Skin epidermis (tissue), 12 donors: ENCODE results near the gene RNF44.

Source experiments
- H3K27ac ChIP-seq, 21 experiments: fragments of 200-600 bp; sonication (generic) in 11 of 21; one replicate each; pipeline ENCODE4 v1.5.0; 2020; ENCODE audit warnings: mild to moderate bottlenecking in 3 of 21, inconsistent platforms in 2 of 21, moderate library complexity in 2 of 21
- H3K4me3 ChIP-seq, 7 experiments: fragments of 200-600 bp; sonication (generic) in 2 of 7; one replicate each; pipeline ENCODE4 v1.5.0; 2020; ENCODE audit warnings: inconsistent platforms in 2 of 7, mild to moderate bottlenecking in 2 of 7, moderate library complexity in 1 of 7

Gene RNF44

DNA sequence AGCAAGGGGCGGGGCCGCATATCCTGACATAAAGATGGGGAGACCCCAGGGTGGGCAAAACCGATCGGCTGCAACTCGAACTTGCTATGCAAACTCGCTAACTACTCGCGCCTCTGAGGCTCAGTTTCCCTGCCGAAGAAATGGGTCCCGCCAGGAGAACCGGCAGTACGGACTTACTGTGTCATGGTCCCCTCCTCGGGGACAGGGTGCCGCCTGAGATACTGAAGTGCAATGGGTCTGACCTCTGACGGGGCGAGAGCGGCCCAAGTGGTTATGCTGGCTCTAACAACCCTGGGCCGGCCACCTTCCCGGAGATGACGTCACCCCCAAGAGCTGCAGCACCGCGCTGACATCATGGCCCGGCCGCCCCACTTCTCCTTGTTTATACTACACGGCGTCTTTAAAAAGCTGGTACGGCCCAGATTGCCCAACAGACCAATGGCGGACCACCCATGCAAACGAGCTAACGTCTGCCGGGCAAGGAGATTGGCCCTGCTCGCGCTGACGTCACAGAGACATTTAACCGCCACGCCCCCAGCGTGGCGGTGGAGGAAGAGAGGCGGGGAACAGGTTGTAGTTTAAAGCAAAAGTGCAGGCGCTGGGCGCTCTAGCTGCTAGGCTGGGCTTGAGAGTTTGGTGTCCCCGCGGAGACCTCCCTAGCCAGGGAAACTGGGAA is 490 bp upstream of the RNF44 start:
- peak overlapping the region; percentile 46 to 95 (median 87) for H3K4me3 ChIP-seq
- peak overlapping the region; percentile 88 to 100 (median 97) for H3K27ac ChIP-seq

DNA sequence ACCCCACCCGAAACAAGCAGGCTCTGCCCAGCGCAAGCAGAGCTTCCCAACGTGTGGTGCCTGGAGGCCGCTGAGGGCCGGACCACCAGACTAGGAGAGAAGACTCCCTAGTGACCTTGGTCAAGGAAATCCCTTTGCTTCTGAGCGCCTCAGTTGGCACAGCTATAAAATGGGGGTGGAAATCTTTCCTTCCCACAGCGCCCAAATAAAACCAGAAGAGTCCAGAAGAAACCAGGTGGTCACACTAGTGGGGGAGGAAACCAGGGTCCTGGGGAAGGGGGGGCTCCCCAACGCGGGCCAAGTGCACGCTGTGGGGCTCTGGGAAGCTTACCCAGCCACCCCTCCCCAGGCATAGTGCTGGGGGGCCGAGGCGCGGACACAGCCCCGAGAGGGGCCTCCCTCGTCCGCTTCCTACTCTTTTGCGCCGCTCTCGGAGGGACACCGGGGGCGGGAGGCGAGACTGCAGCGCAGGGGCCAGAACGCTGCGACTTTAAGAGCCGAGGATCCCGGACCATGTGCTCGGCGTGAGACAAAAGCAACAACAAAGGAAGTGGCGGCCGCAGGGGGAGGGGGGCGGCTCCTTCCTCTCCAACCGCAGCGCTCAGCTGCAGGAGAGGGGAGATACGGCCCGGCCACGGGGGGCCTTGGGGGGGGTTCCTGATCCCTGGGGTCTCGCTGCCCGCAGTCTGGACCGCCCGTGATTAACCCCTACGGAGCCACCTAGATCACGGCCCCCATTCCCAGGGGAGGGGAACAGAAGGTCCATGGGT is 885 bp downstream of the RNF44 start:
- H3K27ac ChIP-seq = peak overlapping the region; percentile 69 to 100 (median 97)

DNA sequence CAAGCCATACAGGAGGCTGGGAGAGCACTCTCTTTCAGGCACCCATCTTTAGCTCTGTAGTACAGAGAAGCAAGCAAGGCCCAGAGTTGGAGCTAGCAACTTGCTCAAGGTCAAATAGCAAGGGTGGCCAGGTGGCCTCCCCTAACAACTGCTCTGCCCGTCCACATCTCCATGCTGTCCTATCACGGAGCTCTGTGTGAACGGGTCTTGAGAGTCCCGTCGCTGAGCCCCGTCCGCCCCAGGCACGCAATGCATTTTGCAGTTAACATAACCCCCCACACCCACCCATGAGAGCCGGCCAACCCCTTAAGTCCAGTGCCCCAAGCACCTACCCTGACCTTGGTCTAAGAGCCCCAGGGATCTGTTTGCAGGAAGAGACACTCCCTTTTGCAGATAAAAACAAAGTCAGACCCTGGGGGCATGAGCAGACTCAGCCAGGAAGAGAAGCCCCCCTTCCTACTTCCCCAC is 1.5 kb downstream of the RNF44 start:
- Histone ChIP-seq H3K4me3 (peak overlapping the region; percentile 46 to 95 (median 87)), H3K27ac (peak overlapping the region; percentile 32 to 100 (median 97))

More for the DNA sequence above, 885 bp downstream of the RNF44 start:
- peak overlapping the region; percentile 46 to 95 (median 87) for H3K4me3 ChIP-seq

DNA sequence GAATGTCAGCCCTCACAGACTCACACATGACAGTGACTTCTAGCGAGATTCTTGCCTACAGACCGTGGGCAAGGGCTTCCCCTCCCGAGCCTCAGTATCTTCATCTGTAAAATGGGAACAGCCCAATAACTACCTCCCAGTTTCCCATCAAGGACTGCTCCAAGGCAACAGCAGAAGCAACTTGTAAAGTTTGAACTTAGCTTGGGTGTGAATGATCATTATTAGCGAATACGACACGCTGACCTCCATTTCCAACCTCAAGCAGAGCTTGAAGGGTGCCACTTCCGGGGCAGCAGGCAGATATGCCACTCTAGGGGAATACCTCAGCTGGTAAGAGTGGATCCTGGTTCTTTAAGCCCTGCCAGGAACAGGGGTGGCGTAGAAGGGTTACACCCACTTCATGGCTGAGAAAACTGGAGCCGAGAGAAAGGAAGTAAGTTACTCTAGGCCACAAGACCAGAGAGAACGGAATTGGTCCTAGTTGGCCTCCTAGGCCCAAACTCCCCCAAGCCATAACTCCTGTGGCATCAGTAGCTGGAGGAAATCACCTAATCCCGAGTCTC is 2.0 kb downstream of the RNF44 start:
- peak overlapping the region; percentile 32 to 100 (median 97) for H3K27ac ChIP-seq
- H3K4me3 ChIP-seq = peak overlapping the region; percentile 46 to 95 (median 87)

DNA sequence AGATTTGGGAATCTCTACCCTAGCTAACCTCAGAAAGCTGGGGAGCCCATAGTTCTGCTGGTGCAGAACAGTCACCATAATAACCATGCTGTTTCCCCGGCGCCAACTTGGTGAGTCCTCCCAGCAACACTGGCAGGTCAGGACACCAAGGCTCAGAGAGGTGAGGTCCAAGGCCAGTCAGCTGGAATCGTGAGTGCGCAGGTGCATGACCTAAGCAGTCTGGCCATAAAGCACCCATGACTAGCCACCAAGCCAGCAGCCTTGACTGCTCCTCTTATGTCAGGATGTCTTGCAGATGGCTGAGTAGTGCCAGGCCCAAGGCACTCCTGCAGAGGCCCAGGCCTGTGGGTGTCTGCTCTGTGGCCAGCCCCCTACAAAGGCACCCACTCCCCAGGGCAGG is 2.6 kb downstream of the RNF44 start:
- H3K27ac ChIP-seq = peak overlapping the region; percentile 10 to 100 (median 97)
- peak overlapping the region in 5 of 7 experiments; percentile 78 to 95 (median 87) for H3K4me3 ChIP-seq

DNA sequence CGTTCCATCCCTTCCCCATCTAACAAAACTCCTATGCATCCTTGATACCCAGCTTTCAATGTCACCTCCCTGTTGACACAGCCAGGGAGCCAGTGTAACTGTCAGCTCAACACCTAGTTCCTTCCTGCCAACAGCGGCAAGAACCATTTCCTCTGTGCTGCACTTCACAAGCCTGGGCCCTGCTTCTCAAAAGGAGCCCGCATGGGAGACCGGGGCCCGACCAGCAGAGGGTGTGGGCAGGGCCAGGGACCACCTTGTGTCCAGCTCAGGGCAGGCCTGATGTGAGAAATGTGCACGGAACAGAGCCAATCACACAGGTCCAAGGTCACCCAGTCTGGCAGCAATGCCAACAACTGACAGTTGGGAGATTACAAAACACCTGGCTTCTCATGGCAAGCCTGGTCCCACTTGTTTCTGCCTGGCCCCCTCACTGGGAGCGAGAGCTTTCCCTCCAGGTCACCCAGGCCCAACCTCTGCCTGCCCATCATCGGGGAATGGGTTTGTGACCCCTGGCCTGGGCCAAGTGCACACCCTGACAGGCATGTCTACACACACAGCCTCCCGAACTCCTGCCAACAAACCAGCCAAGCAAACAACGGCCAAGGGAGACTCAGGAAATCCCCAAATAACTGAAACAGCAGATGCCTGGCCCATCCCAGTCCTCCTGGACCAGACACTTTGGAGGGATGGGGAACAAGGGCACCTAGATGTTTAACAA is 3.1 kb downstream of the RNF44 start:
- peak overlapping the region in 20 of 21 experiments; percentile 47 to 100 (median 97) for H3K27ac ChIP-seq
- peak overlapping the region in 4 of 7 experiments; percentile 1 to 95 (median 48) for H3K4me3 ChIP-seq

GRCh38 chr5:176533390-176533789 is 3.8 kb downstream of the RNF44 start:
- peak overlapping the region in 4 of 7 experiments; percentile 5 to 95 (median 12) for H3K4me3 ChIP-seq
- H3K27ac ChIP-seq = peak overlapping the region in 20 of 21 experiments; percentile 8 to 100 (median 97)

- H3K27ac ChIP-seq = peak overlapping the region in 19 of 21 experiments; percentile 47 to 100 (median 97)
- H3K4me3 ChIP-seq = no peak overlapping the region
Observed at GRCh38 chr5:176532795-176533194, 4.4 kb downstream of the RNF44 start.

GRCh38 chr5:176531902-176532493 is 5.2 kb downstream of the RNF44 start:
- Histone ChIP-seq H3K4me3 (no peak overlapping the region), H3K27ac (peak overlapping the region in 11 of 21 experiments; percentile 10 to 95 (median 67))

DNA sequence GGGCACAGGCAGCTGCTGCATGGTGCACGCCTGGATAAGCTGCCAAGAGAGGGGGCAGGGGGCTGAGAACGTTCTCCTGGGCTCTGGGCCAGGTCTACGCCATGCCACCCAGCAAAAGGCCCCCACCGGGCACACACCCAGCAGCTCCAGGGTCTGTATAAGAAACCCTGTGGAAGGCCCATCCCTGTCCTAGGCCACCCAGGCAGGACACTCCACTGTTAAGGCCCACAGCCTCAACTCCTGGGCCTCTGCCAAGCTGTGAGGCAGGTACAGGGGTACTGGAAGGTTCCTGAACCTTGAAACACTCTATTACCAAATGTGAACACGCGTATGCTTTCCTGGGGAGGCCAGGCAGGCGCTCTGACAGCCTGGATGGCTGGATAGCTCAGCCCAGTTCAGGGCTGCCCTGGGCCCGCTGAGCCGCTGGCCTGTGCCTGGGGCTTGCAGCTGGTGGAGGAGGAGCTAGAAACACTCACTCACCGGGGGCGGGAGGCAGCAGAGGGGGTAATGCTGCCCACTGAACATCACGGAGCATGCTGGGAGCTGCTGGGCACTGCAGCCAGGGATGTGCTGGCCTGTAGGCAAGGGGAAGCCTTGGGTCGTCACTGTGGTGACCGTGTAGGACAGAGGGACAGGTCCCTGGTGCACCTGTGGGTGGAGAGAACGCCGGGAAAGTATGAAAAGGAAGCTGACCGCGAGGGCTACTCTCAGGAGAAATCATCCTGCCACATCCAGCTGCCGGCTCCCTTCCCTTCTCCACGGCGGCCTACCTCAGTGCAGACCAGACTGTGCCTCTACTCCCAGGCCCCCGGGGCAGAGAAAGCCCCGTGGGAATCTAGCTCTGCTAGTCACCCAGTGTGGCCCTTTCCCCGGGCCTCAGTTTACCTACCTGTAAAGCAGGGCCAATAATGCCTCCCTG is 6.0 kb downstream of the RNF44 start:
- Histone ChIP-seq H3K27ac (peak overlapping the region in 13 of 21 experiments; percentile 13 to 87 (median 60)), H3K4me3 (peak overlapping the region in 1 of 7 experiments; percentile 9)

DNA sequence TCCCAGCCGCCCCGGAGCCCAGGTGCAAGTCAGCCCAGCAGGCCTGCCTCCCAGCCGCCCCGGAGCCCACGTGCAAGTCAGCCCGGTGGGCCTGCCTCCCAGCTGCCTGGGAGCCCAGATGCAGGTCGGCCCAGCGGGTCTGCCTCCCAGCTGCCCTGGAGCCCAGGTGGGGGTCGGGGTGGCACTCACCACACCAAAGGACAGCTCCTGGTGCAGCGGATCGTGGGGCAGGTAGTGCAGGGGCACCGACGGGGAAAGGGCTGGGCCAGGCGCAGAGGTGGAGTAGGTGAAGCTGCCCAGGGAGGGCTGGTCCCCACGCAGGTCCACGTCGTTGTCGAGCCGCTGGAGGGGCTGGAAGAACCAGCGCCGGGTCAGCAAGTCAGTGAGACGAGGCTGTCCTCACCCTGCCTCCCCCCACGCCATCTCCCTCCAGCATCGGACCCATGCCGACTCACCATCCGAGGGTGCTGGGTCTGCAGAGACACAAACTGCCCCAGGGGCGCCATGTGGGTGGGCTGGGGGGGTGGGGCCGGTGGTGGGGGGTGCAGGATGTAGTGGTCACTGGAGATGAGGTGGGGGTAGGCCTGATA is 6.7 kb downstream of the RNF44 start:
- H3K27ac ChIP-seq = peak overlapping the region in 12 of 21 experiments; percentile 13 to 87 (median 62)
- H3K4me3 ChIP-seq = peak overlapping the region in 2 of 7 experiments; percentile 4 to 9

- peak overlapping the region in 6 of 21 experiments; percentile 24 to 87 (median 52) for H3K27ac ChIP-seq
- no peak overlapping the region for H3K4me3 ChIP-seq
Observed at GRCh38 chr5:176529741-176530141, 7.5 kb downstream of the RNF44 start.

GRCh38 chr5:176529116-176529740 is 8.0 kb downstream of the RNF44 start:
- Histone ChIP-seq H3K4me3 (no peak overlapping the region), H3K27ac (peak overlapping the region in 6 of 21 experiments; percentile 24 to 87 (median 52))

DNA sequence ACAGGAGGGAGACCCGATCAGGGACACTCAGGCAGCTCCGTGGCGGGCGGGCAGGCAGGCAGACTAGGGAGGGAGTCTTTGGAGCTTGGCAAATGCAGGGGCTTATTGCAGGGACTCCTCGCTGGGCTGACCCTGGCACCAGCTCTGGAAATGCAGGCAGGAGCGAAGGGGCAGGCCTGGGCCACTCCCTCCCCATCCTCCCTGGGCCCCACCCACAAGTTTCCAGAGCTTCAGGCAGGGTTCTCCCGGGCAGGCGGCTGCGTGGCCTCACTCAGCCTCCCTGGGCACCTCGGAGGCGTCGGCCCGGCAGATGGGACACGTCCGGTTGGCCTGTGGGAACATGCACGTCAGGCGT is 8.5 kb downstream of the RNF44 start:
- Histone ChIP-seq H3K4me3 (no peak overlapping the region), H3K27ac (peak overlapping the region in 2 of 21 experiments; percentile 17 to 79)

DNA sequence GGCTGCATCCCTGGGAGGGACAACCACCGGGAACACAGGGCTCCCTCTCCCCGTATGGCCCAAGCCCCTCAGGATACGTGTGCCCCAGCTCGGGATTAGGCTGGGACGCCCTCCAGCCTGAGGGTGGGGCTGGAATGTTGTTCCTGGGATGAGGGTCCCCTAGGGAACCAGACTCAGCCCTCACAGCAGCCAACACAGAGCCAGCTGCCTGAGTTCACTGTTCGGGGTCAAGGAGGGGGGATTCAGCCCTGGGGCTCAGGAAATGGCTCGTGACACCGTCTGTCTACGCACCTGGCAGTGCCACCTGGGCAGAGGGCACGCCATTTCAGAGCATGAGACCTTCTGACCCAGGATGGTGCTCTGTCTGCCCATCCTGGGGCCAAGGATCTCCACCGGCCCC is 8.9 kb downstream of the RNF44 start:
- peak overlapping the region in 3 of 21 experiments; percentile 17 to 24 (median 19) for H3K27ac ChIP-seq
- no peak overlapping the region for H3K4me3 ChIP-seq

- H3K4me3 ChIP-seq = no peak overlapping the region
- no peak overlapping the region for H3K27ac ChIP-seq
Observed at GRCh38 chr5:176527246-176528222, 9.7 kb downstream of the RNF44 start.
